Erythroblast (primary cell): ENCODE data around the gene BFAR.
"Not testable (repeated sequence)": the region's sequence is repeated elsewhere in the genome, so short reads cannot be mapped to it uniquely, and the experiment has no call there.

Experiments
- DNase-seq, 2 experiments: peaks; one replicate each; lab custom pipeline; 2025; lab: John Stamatoyannopoulos, UW
- GATA1 ChIP-seq: IDR thresholded peaks from 2 replicates; pipeline ENCODE4 v1.6.1; 2011; ENCODE audit warnings: low read depth, mild to moderate bottlenecking, control low read depth, low read length, moderate library complexity
- POLR2A ChIP-seq: IDR thresholded peaks from 2 replicates; pipeline ENCODE4 v1.6.1; 2011; ENCODE audit warnings: mild to moderate bottlenecking, low read length

BFAR gene

DNA sequence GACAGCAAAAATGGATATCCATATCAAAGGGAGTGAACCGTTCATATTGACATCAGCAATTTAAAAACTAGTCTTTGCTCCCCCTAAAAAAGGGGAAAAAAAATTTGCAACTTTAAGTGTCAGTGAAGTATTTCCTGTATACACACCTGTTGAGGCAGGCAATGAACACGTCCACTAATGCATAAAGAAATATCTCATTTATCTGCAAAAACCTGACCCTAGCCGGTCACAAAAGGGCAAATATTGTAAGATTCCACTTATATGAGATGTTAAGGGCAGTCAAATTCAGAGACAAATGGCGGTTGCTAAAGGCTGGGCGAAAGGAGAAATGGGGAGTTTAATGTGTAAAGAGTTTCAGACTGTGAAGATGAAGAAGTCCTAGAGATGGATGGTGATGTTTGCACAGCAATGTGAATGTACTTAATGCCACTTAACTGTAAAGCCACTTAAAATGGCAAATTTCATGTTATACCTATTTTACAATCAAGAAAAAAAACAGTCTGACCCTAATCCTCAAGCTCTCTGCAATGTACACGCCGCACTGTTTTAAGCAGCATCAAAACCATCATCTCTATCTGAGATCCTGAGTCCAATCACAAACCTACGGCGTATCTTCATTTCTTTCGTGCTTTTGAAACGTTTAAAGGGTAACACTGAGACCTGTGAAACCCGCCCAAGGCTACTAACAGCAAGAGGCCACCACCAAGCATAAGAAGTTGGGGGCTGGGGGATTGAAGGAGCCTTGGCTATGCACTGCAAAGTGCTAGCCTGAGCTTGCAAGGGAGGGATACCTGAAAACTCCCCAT, 3.7 kb upstream of the BFAR start:
- DNase-seq: peak; percentile 55 to 67

DNA sequence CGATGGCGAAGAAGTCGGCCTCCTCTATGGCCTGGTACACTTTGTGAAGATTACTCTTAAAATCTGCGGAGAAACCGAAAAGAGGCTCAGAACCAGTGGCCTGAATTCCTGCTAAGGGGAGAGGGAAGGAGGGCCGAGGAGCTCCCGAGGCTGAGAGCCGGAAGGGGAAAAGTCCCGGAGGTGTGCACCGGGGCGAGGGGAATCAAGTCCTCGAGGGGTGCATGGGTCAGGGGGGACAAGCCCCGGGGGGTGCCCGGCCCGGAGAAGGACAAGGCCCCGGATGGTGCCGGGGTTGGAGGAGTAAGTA, 3.2 kb upstream of the BFAR start:
- TF ChIP-seq GATA1 (no peak), POLR2A (no peak)
- no peak for DNase-seq

More for the DNA sequence above, 3.7 kb upstream of the BFAR start:
- TF ChIP-seq GATA1 (no peak), POLR2A (no peak)

DNA sequence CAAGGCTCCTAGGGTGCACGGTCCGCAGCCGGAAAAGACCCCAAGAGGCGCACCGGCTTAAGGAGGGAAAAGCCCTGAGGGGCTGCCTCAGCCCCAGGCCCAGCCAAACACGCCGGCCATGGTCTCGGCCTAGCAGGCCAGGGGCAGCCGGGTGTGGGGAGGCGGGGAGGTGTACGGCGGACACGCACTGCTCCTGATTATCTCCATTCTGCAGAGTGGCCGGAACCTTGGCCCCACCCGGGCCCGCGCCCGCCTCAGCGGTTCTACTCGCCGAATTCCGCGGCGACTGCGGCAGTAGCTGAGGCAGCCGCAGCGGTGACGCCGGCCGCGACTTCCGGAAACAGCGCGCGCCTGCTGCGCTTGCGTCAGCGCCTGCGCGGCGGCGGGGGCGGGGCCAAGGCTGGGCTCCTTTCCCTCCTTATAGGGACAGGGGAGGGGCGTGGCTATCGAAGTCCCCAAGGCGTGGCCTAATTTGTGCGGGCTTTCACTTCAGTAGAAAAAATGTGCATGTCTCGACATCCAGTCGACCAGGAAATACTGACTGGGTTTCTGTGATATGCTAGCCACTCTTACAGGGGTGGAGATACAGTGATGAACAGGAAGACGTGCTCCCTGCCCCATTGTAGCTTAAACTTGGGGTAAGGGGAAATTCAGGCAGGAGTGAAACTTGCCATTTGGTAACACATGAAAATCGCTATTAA, 2.7 kb upstream of the BFAR start, which contains the start of gene PARN:
Gene PARN, minus strand, starts transcription at position 342 of the 701 bp plus-strand sequence. Its CDS starts 135 bp downstream, at position 207.
- peak; percentile 99 for DNase-seq
- TF ChIP-seq GATA1 (no peak), POLR2A (peak; percentile 96)

DNA sequence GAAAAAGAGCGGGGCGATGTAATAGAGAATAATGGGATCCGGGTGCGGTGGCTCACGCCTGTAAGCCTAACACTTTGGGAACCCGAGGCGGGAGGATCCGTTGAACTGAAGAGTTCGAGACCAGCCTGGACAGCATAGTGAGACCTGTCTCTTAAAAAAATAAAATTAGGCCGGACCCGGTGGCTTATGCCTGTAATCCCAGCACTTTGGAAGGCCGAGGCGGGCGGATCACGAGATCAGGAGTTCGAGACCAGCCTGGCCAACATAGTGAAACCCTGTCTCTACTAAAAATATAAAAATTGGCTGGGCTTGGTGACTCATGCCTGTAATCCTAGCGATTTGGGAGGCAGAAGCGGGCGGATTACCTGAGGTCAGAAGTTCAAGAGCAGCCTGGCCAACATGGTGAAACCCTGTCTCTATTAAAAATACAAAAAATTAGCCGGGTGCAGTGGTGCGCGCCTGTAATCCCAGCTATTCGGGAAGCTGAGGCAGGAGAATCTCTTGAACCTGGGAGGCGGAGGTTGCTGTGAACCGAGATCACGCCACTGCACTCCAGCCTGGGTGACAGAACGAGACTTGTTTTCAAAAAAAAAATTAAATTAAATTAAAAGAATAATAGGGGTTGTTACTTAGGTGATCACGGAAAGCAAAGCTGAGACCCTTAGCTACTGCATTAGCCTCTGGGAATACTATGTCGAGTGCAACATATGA, 2.0 kb upstream of the BFAR start:
- DNase-seq: peak; percentile 21 to 34

DNA sequence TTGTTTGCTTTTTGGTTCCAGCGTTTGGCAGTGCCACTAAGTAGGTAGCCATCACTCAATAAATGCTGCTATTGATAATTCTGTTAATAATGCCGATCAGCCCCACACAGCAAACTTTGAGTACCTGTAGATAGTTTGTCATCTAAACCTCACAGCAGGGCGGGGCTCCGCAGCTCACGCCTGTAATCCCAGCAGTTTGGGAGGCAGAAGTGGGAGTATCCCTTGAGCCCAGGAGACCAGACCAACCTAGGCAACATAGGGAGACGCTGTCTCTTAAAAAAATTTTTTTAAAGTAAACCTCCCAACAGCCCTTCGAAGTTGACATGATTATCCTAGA, 1.6 kb downstream of the BFAR start:
- DNase-seq: no peak
- no peak for TF ChIP-seq POLR2A
- no peak for TF ChIP-seq GATA1

DNA sequence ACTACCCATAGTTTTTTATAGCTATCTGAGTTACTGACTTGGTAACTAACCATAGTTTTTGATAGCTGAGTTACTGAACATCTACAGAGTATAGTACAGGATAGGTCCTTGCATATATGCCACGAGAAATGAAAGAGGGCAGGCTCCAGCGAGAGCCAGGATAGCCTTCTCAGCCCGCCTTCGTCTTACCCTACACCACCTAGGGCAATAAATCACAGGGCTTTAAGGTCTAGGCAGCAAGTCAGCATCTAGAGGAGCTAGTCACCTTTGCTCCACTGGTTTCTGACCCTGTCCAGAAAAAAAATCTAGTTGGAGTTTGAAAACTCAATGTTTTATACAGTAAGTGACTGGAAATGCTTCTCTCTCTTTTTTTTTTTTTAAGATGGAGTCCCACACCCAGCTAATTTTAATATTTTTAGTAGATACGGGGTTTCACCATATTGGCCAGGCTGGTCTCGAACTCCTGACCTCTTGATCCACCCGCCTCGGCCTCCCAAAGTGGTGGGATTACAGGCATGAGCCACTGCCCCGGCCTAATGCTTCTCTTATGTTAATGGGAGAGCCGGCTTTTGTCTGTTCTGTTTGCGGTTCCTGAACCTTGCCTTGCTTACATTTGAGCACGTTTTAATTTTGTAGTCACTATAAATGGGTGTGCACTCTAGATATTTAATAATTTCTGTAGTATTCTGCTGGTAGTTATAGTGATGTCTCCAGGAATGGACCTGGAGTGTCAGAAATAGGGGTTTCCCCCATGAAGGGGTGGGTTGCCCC, 2.8 kb downstream of the BFAR start:
- TF ChIP-seq GATA1: no peak
- no peak for TF ChIP-seq POLR2A
- no peak for DNase-seq

DNA sequence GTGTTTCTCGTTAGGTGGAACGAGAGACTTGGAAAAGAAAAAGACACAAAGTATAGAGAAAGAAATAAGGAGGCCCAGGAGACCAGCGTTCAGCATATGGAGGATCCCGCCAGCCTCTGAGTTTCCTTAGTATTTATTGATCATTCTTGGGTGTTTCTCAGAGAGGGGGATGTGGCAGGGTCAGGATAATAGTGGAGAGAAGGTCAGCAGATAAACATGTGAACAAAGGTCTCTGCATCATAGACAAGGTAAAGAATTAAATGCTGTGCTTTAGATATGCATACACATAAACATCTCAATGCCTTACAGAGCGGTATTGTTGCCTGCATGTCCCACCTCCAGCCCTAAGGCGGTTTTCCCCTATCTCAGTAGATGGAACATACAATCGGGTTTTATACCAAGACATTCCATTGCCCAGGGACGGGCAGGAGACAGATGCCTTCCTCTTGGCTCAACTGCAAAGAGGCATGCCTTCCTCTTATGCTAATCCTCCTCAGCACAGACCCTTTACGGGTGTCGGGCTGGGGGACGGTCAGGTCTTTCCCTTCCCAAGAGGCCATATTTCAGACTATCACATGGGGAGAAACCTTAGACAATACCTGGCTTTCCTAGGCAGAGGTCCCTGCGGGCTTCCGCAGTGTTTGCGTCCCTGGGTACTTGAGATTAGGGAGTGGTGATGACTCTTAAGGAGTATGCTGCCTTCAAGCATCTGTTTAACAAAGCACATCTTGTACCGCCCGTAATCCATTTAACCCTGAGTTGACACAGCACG, 3.6 kb downstream of the BFAR start:
- DNase-seq: not testable (repeated sequence)

DNA sequence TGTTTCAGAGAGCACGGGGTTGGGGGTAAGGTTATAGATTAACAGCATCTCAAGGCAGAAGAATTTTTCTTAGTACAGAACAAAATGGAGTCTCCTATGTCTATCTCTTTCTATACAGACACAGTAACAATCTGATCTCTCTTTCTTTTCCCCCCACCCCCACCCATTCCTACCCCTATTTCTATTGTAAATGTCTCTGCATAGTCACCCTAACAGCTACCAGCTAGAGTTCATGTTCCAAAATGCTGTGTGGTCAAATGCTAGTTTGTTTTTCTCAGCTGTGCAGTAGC, 4.1 kb downstream of the BFAR start:
- DNase-seq: not testable (repeated sequence)

DNA sequence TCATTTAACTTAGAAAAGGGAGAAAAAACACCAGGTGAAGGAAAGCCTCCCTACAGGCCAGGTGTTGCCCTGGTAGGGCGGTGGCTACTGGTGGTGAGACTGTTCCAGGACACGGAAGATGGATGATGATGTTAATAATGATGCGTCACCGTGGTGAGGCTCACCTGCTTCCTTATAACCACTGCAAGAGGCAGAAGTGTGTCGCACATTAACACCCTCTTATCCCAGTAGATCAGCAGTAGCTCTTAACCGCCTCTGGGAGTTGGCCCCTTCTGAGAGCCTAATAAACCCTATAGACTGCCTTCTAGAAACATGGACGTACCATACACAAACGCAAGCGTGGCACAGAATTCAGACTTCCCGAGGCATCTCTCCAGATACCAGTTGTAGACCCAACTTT, 7.8 kb downstream of the BFAR start:
- no peak for DNase-seq
- TF ChIP-seq GATA1: no peak
- TF ChIP-seq POLR2A: no peak

DNA sequence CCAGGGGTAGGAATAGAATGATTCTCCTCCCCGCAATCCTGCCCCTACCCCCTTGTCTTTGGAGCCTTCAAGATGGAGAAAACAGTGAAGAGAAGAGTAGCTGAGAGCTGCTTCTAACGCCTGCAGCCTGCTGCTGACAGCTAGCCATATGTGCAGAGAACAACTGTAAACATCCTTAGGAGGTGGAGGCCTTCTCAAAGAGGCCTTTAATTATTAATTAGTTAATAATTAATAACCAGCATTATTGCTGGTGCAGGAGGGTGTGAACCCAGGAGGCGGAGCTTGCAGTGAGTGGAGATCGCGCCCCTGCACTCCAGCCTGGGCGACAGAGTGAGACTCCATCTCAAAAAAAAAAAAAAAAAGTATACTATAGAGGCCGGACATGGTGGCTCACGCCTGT, 8.5 kb downstream of the BFAR start:
- DNase-seq: no peak
- TF ChIP-seq POLR2A: no peak
- TF ChIP-seq GATA1: no peak

DNA sequence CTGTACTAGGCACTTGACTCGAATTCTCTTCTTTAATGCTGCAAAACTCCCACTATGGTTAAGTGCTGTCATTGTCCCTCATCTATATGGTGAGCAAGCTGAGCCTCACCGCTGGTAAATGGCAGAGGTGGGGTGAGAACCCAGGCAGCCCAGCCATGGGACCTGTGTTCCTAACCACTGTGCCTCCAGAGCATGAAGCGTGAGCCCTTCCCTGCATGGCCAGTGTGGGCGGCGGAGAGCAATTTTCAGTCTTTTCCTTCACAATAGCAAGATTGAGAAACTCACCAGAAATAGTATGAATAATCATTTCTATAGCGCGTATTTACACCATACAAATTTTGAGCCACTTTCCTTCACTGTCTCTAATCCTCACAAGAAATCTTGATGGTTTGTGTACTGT, 9.2 kb downstream of the BFAR start:
- no peak for DNase-seq

DNA sequence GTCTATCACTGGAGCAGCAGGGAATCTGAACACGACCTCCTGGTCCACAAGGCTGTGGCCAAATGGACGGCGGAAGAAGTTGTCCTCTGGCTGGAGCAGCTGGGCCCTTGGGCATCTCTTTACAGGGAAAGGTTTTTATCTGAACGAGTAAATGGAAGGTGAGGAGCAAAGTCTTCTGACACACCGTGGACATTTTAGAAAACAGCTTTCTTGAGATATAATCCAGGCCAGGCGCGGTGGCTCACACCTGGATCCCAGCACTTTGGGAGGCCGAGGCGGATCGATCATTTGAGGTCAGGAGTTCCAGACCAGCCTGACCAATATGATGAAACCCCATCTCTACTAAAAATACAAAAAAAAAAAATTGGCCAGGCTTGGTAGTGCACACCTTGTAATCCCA, 17.1 kb downstream of the BFAR start:
- TF ChIP-seq POLR2A (no peak), GATA1 (no peak)
- no peak for DNase-seq

More for the DNA sequence above, 9.2 kb downstream of the BFAR start:
- no peak for TF ChIP-seq GATA1
- TF ChIP-seq POLR2A: no peak

DNA sequence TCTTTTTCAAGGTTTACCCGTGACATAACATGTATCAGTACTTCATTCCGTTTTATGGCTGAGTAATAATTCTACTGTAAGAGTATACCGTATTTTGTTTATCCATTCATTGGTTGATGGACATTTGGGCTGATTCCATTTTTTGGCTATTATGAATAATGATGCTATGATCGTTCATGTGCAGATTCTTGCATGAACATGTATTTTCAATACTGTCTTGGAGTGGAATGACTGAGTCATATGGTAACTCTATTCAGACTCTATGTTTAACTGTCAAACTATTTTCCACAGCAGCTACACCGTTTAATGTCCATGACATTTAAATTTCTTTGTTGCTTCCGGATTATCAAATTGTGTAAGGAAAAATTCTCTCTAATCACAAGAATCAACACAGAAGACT, 17.9 kb downstream of the BFAR start:
- no peak for DNase-seq

More for the DNA sequence above, 17.9 kb downstream of the BFAR start:
- TF ChIP-seq GATA1: no peak
- no peak for TF ChIP-seq POLR2A
